ENCODE data around the gene TFPI2.

Gene TFPI2

DNA sequence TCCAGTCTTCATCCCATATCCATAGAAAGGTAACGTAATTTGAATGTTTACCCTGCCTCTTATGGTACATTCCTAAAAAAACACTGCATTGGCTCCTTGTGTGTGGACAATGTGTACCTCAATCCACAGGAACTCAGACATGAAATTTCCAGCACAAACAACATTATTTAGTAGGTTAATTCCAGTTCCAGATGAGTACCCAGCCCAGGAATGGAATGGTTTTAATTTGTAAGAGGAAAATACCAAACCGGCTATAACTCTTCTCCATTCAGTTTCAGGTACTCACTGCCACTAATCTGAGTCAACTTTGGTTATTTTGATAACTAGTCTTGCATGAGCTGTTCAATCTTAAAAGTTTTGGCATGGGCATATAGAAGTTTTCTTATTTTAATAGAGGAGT lies 39.0 kb downstream of the TFPI2 start:
- no peak for DNase-seq

DNA sequence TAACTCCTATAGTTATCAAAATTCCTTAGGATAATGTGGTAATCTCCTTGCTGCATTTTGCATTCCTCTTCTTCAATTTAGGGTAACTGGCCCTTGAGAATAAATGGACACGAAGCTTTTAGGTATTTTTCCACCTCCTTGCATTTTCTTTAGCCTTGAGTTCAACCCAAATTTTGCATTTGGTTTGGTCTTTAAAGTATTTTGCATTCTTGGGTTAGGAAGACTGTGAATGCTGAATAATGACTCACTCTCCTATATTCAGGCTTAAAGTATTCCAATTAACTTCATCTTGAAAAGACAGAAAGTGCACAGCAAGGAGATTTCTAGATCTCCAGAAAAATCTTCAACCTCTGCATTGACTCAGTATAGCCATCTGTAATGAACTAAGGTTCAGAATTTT lies 47.3 kb downstream of the TFPI2 start:
- no peak for DNase-seq

DNA sequence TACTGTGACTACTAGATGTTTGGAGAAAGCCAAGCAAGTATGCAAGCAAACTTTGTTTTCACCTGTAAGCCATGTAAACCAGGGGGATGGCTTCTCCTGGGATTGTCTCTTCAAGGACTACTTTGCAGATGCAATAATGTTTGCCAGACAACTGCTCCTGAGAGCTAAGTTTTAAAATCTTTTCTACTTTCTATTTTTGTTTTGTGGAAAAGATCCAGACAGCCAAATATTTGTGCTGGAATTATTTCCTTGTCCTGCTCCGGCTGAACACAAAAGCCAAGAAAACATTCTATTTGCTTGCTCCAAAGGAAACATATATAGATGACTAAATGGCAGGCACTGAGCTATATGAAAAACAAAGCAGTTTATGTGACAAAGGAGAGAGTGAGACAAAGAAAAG lies 51.6 kb downstream of the TFPI2 start:
- no peak for DNase-seq

DNA sequence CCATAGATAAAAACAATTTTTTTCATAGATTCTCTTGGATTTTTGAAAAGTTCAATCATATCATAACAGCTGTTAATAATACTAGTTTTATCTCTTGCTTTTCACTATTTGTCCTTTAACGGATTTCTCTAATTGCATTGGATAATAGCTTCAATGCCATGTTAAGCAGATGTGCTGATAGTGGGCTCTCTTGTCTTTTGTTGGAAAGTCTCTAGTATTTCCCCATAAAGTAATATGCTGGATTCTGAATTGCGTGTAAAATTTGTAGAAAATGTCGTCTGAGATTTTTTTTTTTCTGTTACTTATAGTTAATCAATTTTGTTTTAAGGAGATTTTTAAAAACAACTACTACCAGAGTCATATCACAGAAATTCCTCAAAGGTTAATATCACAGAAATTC lies 53.3 kb downstream of the TFPI2 start:
- DNase-seq: no peak

DNA sequence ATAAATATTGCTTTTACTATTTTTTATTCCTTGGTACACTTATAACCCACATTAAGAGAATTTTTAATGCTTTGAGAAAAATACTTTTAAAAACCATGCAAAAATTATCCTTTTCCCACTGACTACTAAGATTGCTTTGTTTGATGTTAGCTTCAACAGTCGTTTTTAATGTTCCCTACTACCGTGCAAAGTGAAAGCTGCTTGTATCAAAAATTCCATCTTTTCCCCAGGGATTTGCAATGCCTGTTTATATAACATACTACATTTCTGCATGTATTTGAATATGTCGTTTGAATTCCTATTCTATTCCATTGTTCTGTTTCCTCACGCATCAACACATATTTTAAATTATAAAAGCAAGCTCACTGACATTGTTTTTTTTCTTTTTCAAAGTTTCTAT lies 54.4 kb downstream of the TFPI2 start:
- DNase-seq: no peak

DNA sequence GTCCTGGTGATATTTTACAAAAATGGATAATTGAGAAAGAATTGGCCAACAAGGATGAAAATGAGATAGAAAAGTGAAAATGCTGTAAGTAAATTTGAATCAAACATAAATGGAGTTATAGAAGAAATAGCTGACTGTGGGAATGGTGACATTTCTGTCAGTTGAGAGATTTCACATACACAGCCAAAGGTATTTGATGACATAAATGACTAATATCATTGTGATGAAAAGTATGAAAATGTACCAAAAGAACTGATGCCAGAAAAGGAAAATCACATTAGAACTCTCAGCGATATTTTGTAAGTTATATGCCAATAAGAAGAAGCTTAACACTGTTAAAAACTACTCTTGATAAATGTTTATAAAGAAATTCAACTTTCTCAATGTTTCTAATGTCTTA lies 54.9 kb downstream of the TFPI2 start:
- DNase-seq: no peak
